ENCODE data around the gene PNLDC1. TPM values are rescaled to one million over a fixed set of nuclear protein-coding genes. Genes with fewer than 3 reads are reported as not detected.
"Not testable (repeated sequence)": the region's sequence is repeated elsewhere in the genome, so short reads cannot be mapped to it uniquely, and the experiment has no call there.

PNLDC1 gene
- total RNA-seq, 4 donors from 2014 or later: not detected

- intact Hi-C loops (cut with DNase I; ENCODE audit: low total_unique reads): no loop called here
- in situ Hi-C loops (cut with MboI; ENCODE audit: low sequenced_read_pairs in 4 of 4): no loop called here
- no peak for DNase-seq
- Histone ChIP-seq H3K4me1 (no peaks in the 10 kb centered on the region), H3K4me3 (no peak overlapping the region), H3K27ac (no peak overlapping the region), H3K36me3 (no peaks in the 10 kb centered on the region), H3K27me3 (no peaks in the 10 kb centered on the region), H3K9me3 (no peaks in the 10 kb centered on the region)
- TF ChIP-seq CTCF (IDR thresholded peaks at IDR 0.05 in 4 of 5, conservative IDR thresholded peaks at IDR 0.05 in 1 of 5) (no peak), POLR2A (IDR thresholded peaks at IDR 0.05) (no peak)
- no peak for ATAC-seq
Observed at GRCh38 chr6:159838020-159838744, 38.1 kb downstream of the PNLDC1 start.

DNA sequence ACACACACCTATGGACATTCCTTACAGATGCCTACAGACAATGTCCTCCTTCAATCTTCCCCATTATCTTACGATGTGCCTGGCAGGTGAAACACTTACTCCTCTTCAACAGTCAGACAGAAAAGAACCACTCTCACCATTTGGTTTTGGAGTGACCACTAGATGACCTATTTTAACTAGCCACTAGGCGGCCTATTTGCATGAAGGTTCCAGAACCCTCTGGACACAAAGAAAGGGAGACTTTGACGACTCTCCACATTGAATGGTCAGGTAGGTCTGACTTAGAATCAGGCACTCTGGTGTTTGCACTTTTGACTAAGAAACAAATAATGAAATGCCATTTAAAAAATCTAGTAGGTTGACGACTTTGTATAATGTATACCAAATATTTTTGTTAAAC, 42.0 kb downstream of the PNLDC1 start:
- DNase-seq (no peak), ATAC-seq (no peak)
- peaks cover 0 to 7% of the 10 kb centered on the region in 2 donors for H3K4me1 ChIP-seq
- H3K27ac ChIP-seq: no peak overlapping the region
- H3K4me3 ChIP-seq: no peak overlapping the region
- TF ChIP-seq POLR2A (IDR thresholded peaks at IDR 0.05) (no peak), CTCF (IDR thresholded peaks at IDR 0.05 in 4 of 5, conservative IDR thresholded peaks at IDR 0.05 in 1 of 5) (no peak)
- no peaks in the 10 kb centered on the region for H3K27me3 ChIP-seq
- intact Hi-C loops (cut with DNase I; ENCODE audit: low total_unique reads) (no loop called here), in situ Hi-C loops (cut with MboI; ENCODE audit: low sequenced_read_pairs in 4 of 4) (no loop called here)
- H3K36me3 ChIP-seq: no peaks in the 10 kb centered on the region
- no peaks in the 10 kb centered on the region for H3K9me3 ChIP-seq

GRCh38 chr6:159844737-159845645, 44.9 kb downstream of the PNLDC1 start:
- in situ Hi-C loops (cut with MboI; ENCODE audit: low sequenced_read_pairs in 4 of 4): no loop called here
- ATAC-seq (peak; percentile 86 to 93), DNase-seq (peak in 1 of 2 donors; percentile 16)
- peak overlapping the region in 1 of 4 donors; percentile 39 for H3K27ac ChIP-seq
- no peaks in the 10 kb centered on the region for H3K36me3 ChIP-seq
- no peaks in the 10 kb centered on the region for H3K9me3 ChIP-seq
- peaks cover 0 to 7% of the 10 kb centered on the region in 2 donors for H3K4me1 ChIP-seq
- intact Hi-C loops (cut with DNase I; ENCODE audit: low total_unique reads): no loop called here
- no peaks in the 10 kb centered on the region for H3K27me3 ChIP-seq
- no peak for TF ChIP-seq POLR2A (IDR thresholded peaks at IDR 0.05)
- TF ChIP-seq CTCF (IDR thresholded peaks at IDR 0.05 in 4 of 5, conservative IDR thresholded peaks at IDR 0.05 in 1 of 5): no peak
- H3K4me3 ChIP-seq: no peak overlapping the region

GRCh38 chr6:159848552-159848951, 48.5 kb downstream of the PNLDC1 start:
- H3K27ac ChIP-seq; DNase-seq; ATAC-seq; H3K4me1 ChIP-seq; H3K4me3 ChIP-seq; H3K27me3 ChIP-seq; intact Hi-C loops (cut with DNase I; ENCODE audit: low total_unique reads); H3K9me3 ChIP-seq; in situ Hi-C loops (cut with MboI; ENCODE audit: low sequenced_read_pairs in 4 of 4); H3K36me3 ChIP-seq: not testable (repeated sequence)

- H3K27ac ChIP-seq; H3K4me3 ChIP-seq; DNase-seq; intact Hi-C loops (cut with DNase I; ENCODE audit: low total_unique reads); H3K4me1 ChIP-seq; H3K36me3 ChIP-seq; H3K9me3 ChIP-seq; H3K27me3 ChIP-seq; ATAC-seq: not testable (repeated sequence)
- in situ Hi-C loops (cut with MboI; ENCODE audit: low sequenced_read_pairs in 4 of 4): loop anchor here in 3 of 4 donors (25.0 kb wide), 3 partner anchors 187 to 612 kb away; no protein-coding TSS in a partner anchor
Observed at GRCh38 chr6:159849851-159850250, 49.8 kb downstream of the PNLDC1 start.
